Right lobe of liver (tissue), 5 donors: ENCODE results near the gene EPHA10. TPM values are rescaled to one million over a fixed set of nuclear protein-coding genes. Genes with fewer than 3 reads are reported as not detected.

Experiments used
- small RNA-seq, 2 experiments: library from RNA; depleted of rRNA; stranded (forward); fragments of <200 nt; gene quantifications; one replicate each; pipeline ENCODE3, GENCODE V24; 2016
- total RNA-seq, 6 experiments: library from RNA; depleted of rRNA in 2 of 6; stranded (reverse); fragments of >200 nt in 2 of 6; fragmentation: NEBNext Ultra II Directional in 3 of 6; extraction: Animal tissue kit (Norgen Biotek cat#: 25700) in 3 of 6; gene quantifications; one replicate each; pipeline versions ENCODE4 v1.1.0 to v1.2.4, GENCODE V29; 2016 to 2023
- donor health status: DM: no; HTN: no; CAD: no.
- donor health status: DM: no; HTN: no; CAD: no.
- donor health status: DM: no; HTN: yes; CAD: no.
- donor health status: DM: no; HTN: yes; CAD: no.

The EPHA10 gene
- total RNA-seq, 6 experiments from 2014 or later: 0.07 to 0.16 TPM; not detected in 4

Small RNAs within 50 kb of the gene (small RNA-seq; reads per million reads assigned to genes)
- 0 reads per million in 2 experiments for gene RF00019

Other genes starting within 250 kb of the EPHA10 start
- gene SNIP1, start 210.8 kb downstream of the EPHA10 start, total RNA-seq: 10 to 100 TPM in 2 of 6 experiments, 1 to 10 TPM in 4; 6.2 to 10.6 (median 8.8) TPM
- gene DNALI1, start 208.2 kb downstream of the EPHA10 start, total RNA-seq: 10 to 100 TPM in 1 of 6 experiments, 1 to 10 TPM in 5; 4.1 to 13.6 (median 7.3) TPM
- 10 to 100 TPM; 10.4 to 29.0 (median 19.9) TPM for gene GNL2, start 169.2 kb downstream of the EPHA10 start, total RNA-seq
- not detected for gene RSPO1, start 130.2 kb downstream of the EPHA10 start, total RNA-seq
- 1 to 10 TPM in 2 of 6 experiments, under 1 TPM in 4; 0.31 to 2.2 (median 0.76) TPM for gene CDCA8, start 72.6 kb downstream of the EPHA10 start, total RNA-seq
- gene MANEAL, start 28.7 kb upstream of the EPHA10 start, total RNA-seq: 1 to 10 TPM; 3.2 to 9.4 (median 5.4) TPM
- gene C1orf122, start 42.7 kb upstream of the EPHA10 start, total RNA-seq: 10 to 100 TPM; 23.0 to 61.7 (median 27.9) TPM
- 10 to 100 TPM in 2 of 6 experiments, 1 to 10 TPM in 4; 4.4 to 18.3 (median 6.4) TPM for gene YRDC, start 43.1 kb upstream of the EPHA10 start, total RNA-seq
- 10 to 100 TPM in 1 of 6 experiments, 1 to 10 TPM in 5; 3.5 to 10.3 (median 6.1) TPM for gene MTF1, start 94.5 kb upstream of the EPHA10 start, total RNA-seq
- gene INPP5B, start 181.9 kb upstream of the EPHA10 start, total RNA-seq: 10 to 100 TPM; 10.5 to 23.1 (median 14.6) TPM
- gene SF3A3, start 224.9 kb upstream of the EPHA10 start, total RNA-seq: 10 to 100 TPM; 13.6 to 32.1 (median 20.8) TPM
- 1 to 10 TPM; 1.3 to 7.1 (median 4.4) TPM for gene FHL3, start 240.4 kb upstream of the EPHA10 start, total RNA-seq
- gene UTP11, start 247.6 kb upstream of the EPHA10 start, total RNA-seq: 10 to 100 TPM in 5 of 6 experiments, 1 to 10 TPM in 1; 6.8 to 33.1 (median 12.8) TPM